A549 (cell line): Measurements from ENCODE around the gene PLEKHH3.

Experiments
- JUNB ChIP-seq: fragments of >200 bp; sonication (Bioruptor Twin); formaldehyde crosslinking; IDR thresholded peaks from 2 replicates; pipeline ENCODE4 v1.6.1; 2016
- POLR2A ChIP-seq: IDR thresholded peaks from 2 replicates; pipeline ENCODE4 v1.6.1; 2012; ENCODE audit warnings: mild to moderate bottlenecking, low read length
- REST ChIP-seq: fragments of 200-600 bp; sonication (generic); IDR thresholded peaks from 2 replicates; pipeline ENCODE4 v1.6.1; 2016; ENCODE audit warnings: antibody characterized with exemption, mild to moderate bottlenecking, moderate library complexity
- SMC3 ChIP-seq: fragments of >200 bp; sonication (Bioruptor Twin); formaldehyde crosslinking; IDR thresholded peaks from 3 replicates; pipeline ENCODE4 v1.6.1; 2018; ENCODE audit warnings: inconsistent platforms

- no peak for TF ChIP-seq JUNB
- TF ChIP-seq REST: no peak
- no peak for TF ChIP-seq SMC3
- no peak for TF ChIP-seq POLR2A
These were observed 6.6 kb downstream of the PLEKHH3 start for GRCh38 chr17:42669977-42670788.
